GM12878 (cell line): Measurements from ENCODE around the gene BCL2L13. TPM values are rescaled to one million over a fixed set of nuclear protein-coding genes. Genes with fewer than 3 reads are reported as not detected.

Experiments used
- ATAC-seq: fragments of 200-7000 bp; cut with Tn5 transposase; 3 replicates; pipeline ENCODE4 v1.9.1; 2020; ENCODE audit warnings: mild to moderate bottlenecking, moderate library complexity
- BruUV-seq: library from RNA; stranded (reverse); fragments of 400-500 nt; replicated peaks from 2 replicates; lab custom pipeline; 2021; lab: Mats Ljungman, UMichigan
- CTCF ChIA-PET: fragments of 300-600 bp; sonication (Branson Sonifier 250); formaldehyde crosslinking; extraction: SDS; loops from one replicate; lab custom pipeline; 2021; ENCODE audit warnings: inconsistent platforms; lab: Yijun Ruan, JAX
- POLR2A ChIA-PET: fragments of 350-600 bp; formaldehyde crosslinking; extraction: SDS; loops from one replicate; lab custom pipeline; 2021; ENCODE audit warnings: inconsistent platforms; lab: Charles Lee
- RAD21 ChIA-PET: fragments of 300-600 bp; sonication (Branson Sonifier 250); formaldehyde crosslinking; loops from one replicate; lab custom pipeline; 2023; ENCODE audit warnings: antibody characterized with exemption; ENCODE audit not compliant: unreplicated experiment; lab: Charles Lee
- SMC1A ChIA-PET: fragments of 300-600 bp; sonication (Branson Sonifier 250); formaldehyde crosslinking; loops from one replicate; lab custom pipeline; 2023; ENCODE audit not compliant: unreplicated experiment, uncharacterized antibody; lab: Charles Lee
- DNase-seq: peaks from one replicate; pipeline ENCODE4 v3.0.0-alpha.2; 2011; ENCODE audit warnings: low read depth, low spot score
- FAIRE-seq: peaks from 3 replicates; lab custom pipeline; 2011; peaks lifted over from hg19 to GRCh38; lab: Jason Lieb, UNC
- H2AFZ ChIP-seq: 2 replicates; pipeline ENCODE4 v1.6.0; 2011; ENCODE audit warnings: low read depth, low read length, control low read depth; ENCODE audit not compliant: control insufficient read depth
- H3K27ac ChIP-seq: 2 replicates; pipeline ENCODE4 v1.5.1; 2011; ENCODE audit warnings: control low read depth; ENCODE audit not compliant: control insufficient read depth, insufficient read depth
- H3K27me3 ChIP-seq, 2 experiments: replicated peaks in 1 of 2; 2 replicates each; pipeline versions ENCODE4 v1.6.0 to v1.6.1; 2011; ENCODE audit warnings: low read length in 1 of 2; ENCODE audit not compliant: control insufficient read depth in 2 of 2, insufficient read depth in 2 of 2
- H3K36me3 ChIP-seq, 2 experiments: 2 replicates each; pipeline ENCODE4 v1.5.1; 2011; ENCODE audit warnings: low read length in 1 of 2; ENCODE audit not compliant: control insufficient read depth in 2 of 2, insufficient read depth in 2 of 2
- H3K4me1 ChIP-seq: 2 replicates; pipeline ENCODE4 v1.6.1; 2011; ENCODE audit warnings: mild to moderate bottlenecking, low read length, moderate library complexity, mixed read lengths; ENCODE audit not compliant: control insufficient read depth, insufficient read depth
- H3K4me2 ChIP-seq: 2 replicates; pipeline ENCODE4 v1.6.0; 2011; ENCODE audit warnings: control low read depth; ENCODE audit not compliant: control insufficient read depth, insufficient read depth
- H3K4me3 ChIP-seq: fragments of 200-600 bp; sonication (generic); 2 replicates; pipeline ENCODE4 v1.5.1; 2016
- H3K79me2 ChIP-seq: 2 replicates; pipeline ENCODE4 v1.6.0; 2011; ENCODE audit warnings: low read length; ENCODE audit not compliant: control insufficient read depth, insufficient read depth
- H3K9ac ChIP-seq: 2 replicates; pipeline ENCODE4 v1.8.0; 2011; ENCODE audit warnings: low read length, control low read depth, mixed read lengths; ENCODE audit not compliant: control insufficient read depth, insufficient read depth
- H3K9me3 ChIP-seq: replicated peaks from 3 replicates; pipeline ENCODE4 v1.5.1; 2011; ENCODE audit warnings: mild to moderate bottlenecking, low read length; ENCODE audit not compliant: control insufficient read depth, insufficient read depth
- H4K20me1 ChIP-seq: 2 replicates; pipeline ENCODE4 v1.6.0; 2011; ENCODE audit not compliant: control insufficient read depth, insufficient read depth
- ATF3 ChIP-seq: IDR thresholded peaks from 2 replicates; pipeline ENCODE4 v1.6.1; 2011; ENCODE audit warnings: low read depth, mild to moderate bottlenecking, low read length, moderate library complexity, borderline replicate concordance; ENCODE audit errors: extremely low read depth
- BCLAF1 ChIP-seq: fragments of 450-650 bp; IDR thresholded peaks from 2 replicates; pipeline ENCODE4 v1.6.1; 2017; ENCODE audit warnings: antibody characterized with exemption, mild to moderate bottlenecking, moderate library complexity
- CBX3 ChIP-seq: fragments of 200-600 bp; sonication (generic); IDR thresholded peaks from 2 replicates; pipeline ENCODE4 v1.6.1; 2016; ENCODE audit warnings: low read depth, borderline replicate concordance
- FOXM1 ChIP-seq: IDR thresholded peaks from 2 replicates; pipeline ENCODE4 v1.6.1; 2012; ENCODE audit warnings: low read depth, mild to moderate bottlenecking, inconsistent platforms, low read length, moderate library complexity
- HDAC6 ChIP-seq: fragments of 200-600 bp; sonication (generic); IDR thresholded peaks from one replicate; pipeline ENCODE4 v1.8.0; 2017; ENCODE audit warnings: antibody characterized with exemption; ENCODE audit not compliant: unreplicated experiment
- NKRF ChIP-seq: fragments of 450-650 bp; conservative IDR thresholded peaks from 2 replicates; pipeline ENCODE4 v1.6.1; 2017; ENCODE audit warnings: mild to moderate bottlenecking, moderate library complexity
- PRDM15 ChIP-seq: fragments of 450-650 bp; formaldehyde crosslinking; IDR thresholded peaks from 2 replicates; pipeline ENCODE4 v1.4.0; 2020; ENCODE audit warnings: mild to moderate bottlenecking, moderate library complexity
- SRF ChIP-seq, 2 experiments: IDR thresholded peaks; 2 replicates each; pipeline ENCODE4 v1.6.1; 2011; ENCODE audit warnings: low read depth in 2 of 2, low read length in 2 of 2, mild to moderate bottlenecking in 1 of 2, moderate library complexity in 1 of 2
- TCF12 ChIP-seq: IDR thresholded peaks from 2 replicates; pipeline ENCODE4 v1.6.1; 2011; ENCODE audit warnings: low read depth, mild to moderate bottlenecking, low read length
- ZBTB11 ChIP-seq: fragments of 450-650 bp; formaldehyde crosslinking; IDR thresholded peaks from 2 replicates; pipeline ENCODE4 v1.5.0; 2022; ENCODE audit warnings: mild to moderate bottlenecking, missing genetic modification characterization
- WGBS: methylation state at CpG from one replicate; pipeline ENCODE4 v1.1.6; 2016; ENCODE audit warnings: low lambda C conversion rate; ENCODE audit not compliant: insufficient replicate concordance, insufficient coverage; ENCODE audit errors: missing lambda C conversion rate; 5-methylcytosine and 5-hydroxymethylcytosine counted together
- in situ Hi-C: fragments of 300-500 bp; cut with MboI; formaldehyde crosslinking; loops from 9 replicates; pipeline ENCODE4 v1.14.3; 2018; ENCODE audit warnings: mixed read lengths
- intact Hi-C: fragments of 100-400 bp; cut with micrococcal nuclease; formaldehyde crosslinking; loops from one replicate; pipeline ENCODE4 v1.14.2; 2022; ENCODE audit not compliant: unreplicated experiment
- polyA plus RNA-seq, 11 experiments: library from polyadenylated mRNA; depleted of rRNA in 4 of 11; unstranded in 6 of 11; stranded (reverse) in 5 of 11; fragments of >200 nt; fragmentation: Nextera tagmentation in 4 of 11; fragmentation: Illumina TruSeq in 1 of 11; extraction: Ambion mirVana in 4 of 11; extraction: Trizol in 1 of 11; gene quantifications; 1 replicate in 1 of 11; 2 replicates in 10 of 11; pipeline versions ENCODE4 v1.2.1 to v1.2.3, GENCODE V29; 2011 to 2016; ENCODE audit warnings: inconsistent platforms in 2 of 11, missing spikeins in 2 of 11, low read depth in 1 of 11
- total RNA-seq, 4 experiments: library from RNA; depleted of rRNA in 3 of 4; stranded (reverse); fragments of >200 nt in 3 of 4; fragmentation: Illumina TruSeq in 1 of 4; extraction: Trizol in 1 of 4; gene quantifications; 2 replicates each; pipeline versions ENCODE4 v1.2.1 to v1.2.3, GENCODE V29; 2013 to 2021

The BCL2L13 gene
- total and polyA plus RNA-seq, 10 of the 15 experiments (the other 5 are each of a cell fraction or from before 2014, with no cell fraction given), result 18.6 to 30.6 (median 28.2) TPM

GRCh38 chr22:17641269-17641668 is 2.7 kb downstream of the BCL2L13 start:
- 81% methylated on average over 3 of the region's 3 CpGs for WGBS
- no peak overlapping the region for H2AFZ ChIP-seq
- intact Hi-C loops, result no loop called here
- no TSS peak for BruUV-seq
- CTCF ChIA-PET, result interaction anchor here (0.6 kb wide), 1 partner anchor 145 kb away, joined by 4 read pairs; no protein-coding TSS in a partner anchor
- H3K9me3 ChIP-seq, result no peaks in the 10 kb centered on the region
- in situ Hi-C loops, result loop anchor here (25.0 kb wide), 1 partner anchor 1796 kb away; the partner anchor contains the start of genes C22orf39, HIRA and MRPL40
- no peaks in the 10 kb centered on the region for H3K36me3 ChIP-seq
- H3K4me1 ChIP-seq, result peaks cover 8% of the 10 kb centered on the region
- H3K27me3 ChIP-seq, result no peaks in the 10 kb centered on the region
- peaks cover 19% of the 10 kb centered on the region for H3K79me2 ChIP-seq
- POLR2A ChIA-PET, result no interaction called here
- H3K27ac ChIP-seq, result no peak overlapping the region
- DNase-seq (no peak), ATAC-seq (no peak), FAIRE-seq (no peak)
- SMC1A ChIA-PET, result no interaction called here
- RAD21 ChIA-PET, result no interaction called here
- no peak overlapping the region for H3K9ac ChIP-seq
- no peak overlapping the region for H3K4me3 ChIP-seq
- H3K4me2 ChIP-seq, result no peak overlapping the region
- no peaks in the 10 kb centered on the region for H4K20me1 ChIP-seq
- TF ChIP-seq ATF3 (no peak), HDAC6 (no peak), TCF12 (no peak), ZBTB11 (CRISPR knock-in tag) (no peak), FOXM1 (no peak), BCLAF1 (no peak), PRDM15 (CRISPR knock-in tag) (no peak), NKRF (no peak), SRF (IDR thresholded peaks at IDR 0.05; ENCODE audit: low read depth in 2 of 2, low read length in 2 of 2) (no peak), CBX3 (no peak)
